Common myeloid progenitor, CD34-positive (primary cell): ENCODE data around the gene PRSS50.

Source experiments
- CTCF ChIA-PET: fragments of 350-600 bp; sonication (Branson Sonifier 250); formaldehyde crosslinking; loops from one replicate; lab custom pipeline; 2021; ENCODE audit warnings: antibody characterized with exemption; lab: Charles Lee
- POLR2A ChIA-PET: fragments of 350-600 bp; sonication (Branson Sonifier 250); formaldehyde crosslinking; loops from one replicate; lab custom pipeline; 2021; ENCODE audit warnings: antibody characterized with exemption; lab: Charles Lee
- DNase-seq, 3 donors: peaks; one replicate each; pipeline versions ENCODE4 v3.0.0 to v3.0.0-alpha.2; 2013
- H3K27ac ChIP-seq, 2 experiments: 1 replicate in 1 of 2; 2 replicates in 1 of 2; pipeline ENCODE4 v1.7.0; 2013; ENCODE audit warnings: inconsistent platforms in 2 of 2, low read length in 2 of 2, mild to moderate bottlenecking in 2 of 2, low read depth in 1 of 2, moderate library complexity in 1 of 2; ENCODE audit not compliant: severe bottlenecking in 2 of 2, insufficient read depth in 1 of 2, poor library complexity in 1 of 2
- H3K27me3 ChIP-seq, 5 experiments: replicated peaks in 2 of 5; 1 replicate in 3 of 5; 2 replicates in 2 of 5; pipeline versions ENCODE4 v1.6.1 to v1.7.0; 2013; ENCODE audit warnings: low read length in 4 of 5, mild to moderate bottlenecking in 2 of 5, moderate library complexity in 2 of 5, inconsistent platforms in 1 of 5; ENCODE audit not compliant: insufficient read depth in 5 of 5, control insufficient read depth in 4 of 5
- H3K36me3 ChIP-seq, 4 experiments: 1 replicate in 2 of 4; 2 replicates in 2 of 4; pipeline versions ENCODE4 v1.6.1 to v1.7.0; 2013; ENCODE audit warnings: low read length in 3 of 4, control low read depth in 1 of 4, mild to moderate bottlenecking in 1 of 4; ENCODE audit not compliant: control insufficient read depth in 4 of 4, insufficient read depth in 4 of 4
- H3K4me1 ChIP-seq, 4 experiments: 1 replicate in 3 of 4; 2 replicates in 1 of 4; pipeline versions ENCODE4 v1.6.1 to v1.7.1; 2013; ENCODE audit warnings: low read length in 3 of 4, mild to moderate bottlenecking in 3 of 4, control low read depth in 1 of 4, inconsistent platforms in 1 of 4, moderate library complexity in 1 of 4; ENCODE audit not compliant: control insufficient read depth in 4 of 4, insufficient read depth in 4 of 4; ENCODE audit errors: control extremely low read depth in 1 of 4
- H3K4me3 ChIP-seq, 7 experiments: 1 replicate in 4 of 7; 2 replicates in 3 of 7; pipeline versions ENCODE4 v1.5.1 to v1.7.0; 2013; ENCODE audit warnings: mild to moderate bottlenecking in 7 of 7, low read length in 6 of 7, moderate library complexity in 6 of 7, inconsistent platforms in 2 of 7, low read depth in 2 of 7, control low read depth in 1 of 7; ENCODE audit not compliant: insufficient read depth in 4 of 7, control insufficient read depth in 1 of 7; ENCODE audit errors: extremely low read depth in 1 of 7
- H3K9me3 ChIP-seq, 5 experiments: 1 replicate in 4 of 5; 2 replicates in 1 of 5; pipeline versions ENCODE4 v1.6.1 to v1.7.1; 2013; ENCODE audit warnings: low read length in 4 of 5, mild to moderate bottlenecking in 2 of 5, inconsistent platforms in 1 of 5, low read depth in 1 of 5, moderate library complexity in 1 of 5; ENCODE audit not compliant: control insufficient read depth in 4 of 5, insufficient read depth in 2 of 5; ENCODE audit errors: control extremely low read depth in 1 of 5
- WGBS: methylation state at CpG from one replicate; pipeline ENCODE4 v1.1.5; 2013; ENCODE audit not compliant: insufficient coverage; 5-methylcytosine and 5-hydroxymethylcytosine counted together

The PRSS50 gene

DNA sequence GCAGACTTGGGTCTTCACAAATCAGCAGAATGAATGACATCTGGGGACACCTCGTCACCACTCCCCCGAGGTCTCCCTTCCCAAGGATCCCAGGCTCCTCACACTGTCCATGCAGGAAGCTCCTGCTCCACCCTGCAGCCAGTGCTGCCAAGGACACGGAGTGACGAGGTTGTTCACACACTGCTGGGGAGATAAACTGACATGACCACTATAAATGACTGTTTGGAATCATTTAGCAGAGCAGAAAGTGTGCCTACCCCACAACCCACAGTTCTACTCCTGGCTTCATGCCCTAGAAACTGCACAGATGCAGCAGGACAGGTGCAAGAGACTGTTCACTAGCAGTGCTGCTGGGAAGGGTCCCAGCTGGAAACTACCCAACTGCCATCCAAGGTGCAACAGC is 19.7 kb upstream of the PRSS50 start:
- no peaks in the 10 kb centered on the region for H3K36me3 ChIP-seq
- ChIA-PET POLR2A (no interaction called here), CTCF (interaction anchor here (1.2 to 1.7 kb wide), 2 partner anchors 11 to 22 kb away, joined by 4 read pairs; no protein-coding TSS in a partner anchor)
- no peaks in the 10 kb centered on the region for H3K4me1 ChIP-seq
- peaks cover 0 to 3% (median 0%) of the 10 kb centered on the region in 5 experiments for H3K9me3 ChIP-seq
- DNase-seq = no peak
- no peak overlapping the region for H3K4me3 ChIP-seq
- H3K27ac ChIP-seq = no peak overlapping the region
- no peaks in the 10 kb centered on the region for H3K27me3 ChIP-seq
- WGBS = 96% methylated on average over 4 of the region's 4 CpGs

GRCh38 chr3:46736006-46736872 is 18.6 kb upstream of the PRSS50 start:
- Histone ChIP-seq H3K36me3 (no peaks in the 10 kb centered on the region), H3K27ac (no peak overlapping the region), H3K4me1 (no peaks in the 10 kb centered on the region), H3K27me3 (no peaks in the 10 kb centered on the region), H3K9me3 (peaks cover 0 to 3% (median 0%) of the 10 kb centered on the region in 5 experiments), H3K4me3 (no peak overlapping the region)
- DNase-seq = no peak
- 99% methylated on average over 18 of the region's 20 CpGs for WGBS
- CTCF ChIA-PET = interaction anchor here (1.2 kb wide), 1 partner anchor 10 kb away, joined by 4 read pairs; no protein-coding TSS in a partner anchor
- POLR2A ChIA-PET = no interaction called here

- 94% methylated on average over 3 of the region's 4 CpGs for WGBS
- H3K27me3 ChIP-seq = no peaks in the 10 kb centered on the region
- H3K9me3 ChIP-seq = peaks cover 0 to 3% (median 0%) of the 10 kb centered on the region in 5 experiments
- POLR2A ChIA-PET = no interaction called here
- no peak overlapping the region for H3K4me3 ChIP-seq
- H3K36me3 ChIP-seq = no peaks in the 10 kb centered on the region
- H3K27ac ChIP-seq = no peak overlapping the region
- no peak for DNase-seq
- CTCF ChIA-PET = no interaction called here
- H3K4me1 ChIP-seq = no peaks in the 10 kb centered on the region
Measured at GRCh38 chr3:46734773-46735172, 17.1 kb upstream of the PRSS50 start.

GRCh38 chr3:46733026-46733800 is 15.5 kb upstream of the PRSS50 start:
- no peak overlapping the region for H3K4me3 ChIP-seq
- no peaks in the 10 kb centered on the region for H3K27me3 ChIP-seq
- WGBS = 95% methylated on average over 8 of the region's 9 CpGs
- no peaks in the 10 kb centered on the region for H3K36me3 ChIP-seq
- no peak overlapping the region for H3K27ac ChIP-seq
- no peaks in the 10 kb centered on the region for H3K9me3 ChIP-seq
- DNase-seq = no peak
- ChIA-PET CTCF (no interaction called here), POLR2A (no interaction called here)
- H3K4me1 ChIP-seq = no peaks in the 10 kb centered on the region

DNA sequence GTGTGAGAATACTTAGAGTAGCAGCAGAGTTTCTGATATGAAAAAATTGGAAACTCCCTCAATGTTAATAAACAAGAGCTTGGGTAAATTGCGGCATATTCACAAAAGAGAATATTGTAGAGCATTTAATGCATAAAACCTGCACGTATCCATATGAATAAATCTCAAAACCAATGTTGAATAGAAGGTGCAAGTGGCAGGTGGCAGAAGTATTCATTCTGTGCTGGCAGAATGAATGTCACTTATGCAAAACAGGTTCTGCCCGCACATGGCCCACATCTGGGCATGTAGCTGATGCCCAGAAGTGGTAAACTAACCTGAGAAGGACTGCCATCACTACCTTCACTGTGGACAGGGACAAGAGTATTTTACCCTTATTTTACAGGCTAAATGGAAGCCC is 14.1 kb upstream of the PRSS50 start:
- H3K4me1 ChIP-seq = peaks cover 0 to under 1% (median 0%) of the 10 kb centered on the region in 4 experiments
- 80% methylated on average over 1 of the region's 3 CpGs for WGBS
- H3K36me3 ChIP-seq = no peaks in the 10 kb centered on the region
- ChIA-PET POLR2A (no interaction called here), CTCF (no interaction called here)
- H3K9me3 ChIP-seq = no peaks in the 10 kb centered on the region
- no peak overlapping the region for H3K4me3 ChIP-seq
- H3K27me3 ChIP-seq = no peaks in the 10 kb centered on the region
- DNase-seq = no peak
- H3K27ac ChIP-seq = no peak overlapping the region

GRCh38 chr3:46730819-46731218 is 13.2 kb upstream of the PRSS50 start:
- no peak overlapping the region for H3K27ac ChIP-seq
- no peak overlapping the region for H3K4me3 ChIP-seq
- H3K27me3 ChIP-seq = no peaks in the 10 kb centered on the region
- ChIA-PET POLR2A (no interaction called here), CTCF (no interaction called here)
- H3K9me3 ChIP-seq = no peaks in the 10 kb centered on the region
- no peaks in the 10 kb centered on the region for H3K36me3 ChIP-seq
- no peak for DNase-seq
- WGBS = no CpG with 5 or more reads among the region's 2 CpGs
- H3K4me1 ChIP-seq = peaks cover 0 to 7% (median 0%) of the 10 kb centered on the region in 4 experiments

GRCh38 chr3:46729038-46729437 is 11.4 kb upstream of the PRSS50 start:
- no peaks in the 10 kb centered on the region for H3K27me3 ChIP-seq
- H3K9me3 ChIP-seq = no peaks in the 10 kb centered on the region
- WGBS = 100% methylated on average over 3 of the region's 4 CpGs
- ChIA-PET CTCF (interaction anchor here (1.0 kb wide), 1 partner anchor 9 kb away, joined by 4 read pairs; no protein-coding TSS in a partner anchor), POLR2A (no interaction called here)
- DNase-seq = no peak
- H3K4me1 ChIP-seq = peaks cover 0 to 10% (median 0%) of the 10 kb centered on the region in 4 experiments
- no peak overlapping the region for H3K27ac ChIP-seq
- H3K4me3 ChIP-seq = no peak overlapping the region
- H3K36me3 ChIP-seq = no peaks in the 10 kb centered on the region
